Mucosa of rectum (tissue), 2 donors: ENCODE measurements around the gene HRH4.

Experiments
- H3K27ac ChIP-seq, 2 donors: one replicate each; pipeline ENCODE4 v1.7.0; 2013; ENCODE audit warnings: inconsistent platforms in 2 of 2, low read depth in 2 of 2, low read length in 2 of 2
- H3K27me3 ChIP-seq, 2 donors: one replicate each; pipeline ENCODE4 v1.7.0; 2013; ENCODE audit warnings: low read length in 2 of 2; ENCODE audit not compliant: control insufficient read depth in 2 of 2, insufficient read depth in 2 of 2
- H3K36me3 ChIP-seq, 2 donors: one replicate each; pipeline ENCODE4 v1.7.0; 2013; ENCODE audit warnings: low read length in 2 of 2; ENCODE audit not compliant: control insufficient read depth in 2 of 2, insufficient read depth in 2 of 2
- H3K4me1 ChIP-seq, 2 donors: one replicate each; pipeline ENCODE4 v1.7.0; 2013; ENCODE audit warnings: low read length in 2 of 2, mild to moderate bottlenecking in 1 of 2; ENCODE audit not compliant: control insufficient read depth in 2 of 2, insufficient read depth in 2 of 2
- H3K4me3 ChIP-seq, 2 donors: one replicate each; pipeline ENCODE4 v1.7.0; 2013; ENCODE audit warnings: low read length in 2 of 2
- H3K9ac ChIP-seq, 2 donors: one replicate each; pipeline ENCODE4 v1.7.0; 2013; ENCODE audit warnings: low read length in 2 of 2, low read depth in 1 of 2, mild to moderate bottlenecking in 1 of 2
- H3K9me3 ChIP-seq, 2 donors: one replicate each; pipeline ENCODE4 v1.7.0; 2013; ENCODE audit warnings: low read length in 2 of 2; ENCODE audit not compliant: control insufficient read depth in 2 of 2
- donor health status: healthy.
- donor health status: Normal muscosa, but diverticular disease.

Gene HRH4

GRCh38 chr18:24462838-24463775 is 2.7 kb downstream of the HRH4 start:
- Histone ChIP-seq H3K9me3 (no peaks in the 10 kb centered on the region), H3K27ac (no peak overlapping the region), H3K4me1 (no peaks in the 10 kb centered on the region), H3K4me3 (no peak overlapping the region), H3K9ac (no peak overlapping the region), H3K36me3 (no peaks in the 10 kb centered on the region), H3K27me3 (no peaks in the 10 kb centered on the region)

- Histone ChIP-seq H3K27me3 (no peaks in the 10 kb centered on the region), H3K36me3 (no peaks in the 10 kb centered on the region), H3K9ac (no peak overlapping the region), H3K4me3 (no peak overlapping the region), H3K9me3 (no peaks in the 10 kb centered on the region), H3K27ac (no peak overlapping the region), H3K4me1 (no peaks in the 10 kb centered on the region)
Measured at GRCh38 chr18:24465486-24465885, 5.0 kb downstream of the HRH4 start.

GRCh38 chr18:24466771-24467170 is 6.3 kb downstream of the HRH4 start:
- Histone ChIP-seq H3K9ac (no peak overlapping the region), H3K36me3 (no peaks in the 10 kb centered on the region), H3K27me3 (no peaks in the 10 kb centered on the region), H3K27ac (no peak overlapping the region), H3K4me1 (no peaks in the 10 kb centered on the region), H3K4me3 (no peak overlapping the region), H3K9me3 (no peaks in the 10 kb centered on the region)

- H3K27me3 ChIP-seq, result no peaks in the 10 kb centered on the region
Measured at GRCh38 chr18:24470022-24470618, 9.7 kb downstream of the HRH4 start.

GRCh38 chr18:24470805-24471204 is 10.4 kb downstream of the HRH4 start:
- Histone ChIP-seq H3K4me1 (no peaks in the 10 kb centered on the region), H3K27ac (no peak overlapping the region), H3K27me3 (no peaks in the 10 kb centered on the region), H3K9ac (no peak overlapping the region), H3K36me3 (no peaks in the 10 kb centered on the region), H3K4me3 (no peak overlapping the region), H3K9me3 (no peaks in the 10 kb centered on the region)

More at GRCh38 chr18:24470022-24470618, 9.7 kb downstream of the HRH4 start:
- H3K4me3 ChIP-seq, result no peak overlapping the region
- no peak overlapping the region for H3K9ac ChIP-seq
- no peaks in the 10 kb centered on the region for H3K4me1 ChIP-seq
- H3K9me3 ChIP-seq, result no peaks in the 10 kb centered on the region
- no peak overlapping the region for H3K27ac ChIP-seq
- H3K36me3 ChIP-seq, result no peaks in the 10 kb centered on the region

GRCh38 chr18:24472591-24472990 is 12.2 kb downstream of the HRH4 start:
- no peak overlapping the region for H3K4me3 ChIP-seq
- no peaks in the 10 kb centered on the region for H3K4me1 ChIP-seq
- H3K27ac ChIP-seq, result no peak overlapping the region
- H3K27me3 ChIP-seq, result no peaks in the 10 kb centered on the region
- no peak overlapping the region for H3K9ac ChIP-seq
- H3K36me3 ChIP-seq, result no peaks in the 10 kb centered on the region
- H3K9me3 ChIP-seq, result no peaks in the 10 kb centered on the region

GRCh38 chr18:24474406-24474805 is 14.0 kb downstream of the HRH4 start:
- no peak overlapping the region for H3K9ac ChIP-seq
- no peaks in the 10 kb centered on the region for H3K9me3 ChIP-seq
- no peak overlapping the region for H3K27ac ChIP-seq
- H3K27me3 ChIP-seq, result no peaks in the 10 kb centered on the region
- no peaks in the 10 kb centered on the region for H3K4me1 ChIP-seq
- H3K36me3 ChIP-seq, result no peaks in the 10 kb centered on the region
- no peak overlapping the region for H3K4me3 ChIP-seq

GRCh38 chr18:24475926-24476589 is 15.6 kb downstream of the HRH4 start:
- Histone ChIP-seq H3K4me1 (no peaks in the 10 kb centered on the region), H3K27me3 (no peaks in the 10 kb centered on the region), H3K4me3 (no peak overlapping the region), H3K9ac (no peak overlapping the region), H3K27ac (no peak overlapping the region), H3K36me3 (no peaks in the 10 kb centered on the region), H3K9me3 (no peaks in the 10 kb centered on the region)

GRCh38 chr18:24479371-24479770 is 18.9 kb downstream of the HRH4 start:
- H3K27ac ChIP-seq, result no peak overlapping the region
- no peaks in the 10 kb centered on the region for H3K27me3 ChIP-seq
- no peaks in the 10 kb centered on the region for H3K9me3 ChIP-seq
- H3K9ac ChIP-seq, result no peak overlapping the region
- no peak overlapping the region for H3K4me3 ChIP-seq
- no peaks in the 10 kb centered on the region for H3K36me3 ChIP-seq
- no peaks in the 10 kb centered on the region for H3K4me1 ChIP-seq

- Histone ChIP-seq H3K9me3 (no peaks in the 10 kb centered on the region), H3K4me3 (no peak overlapping the region), H3K27ac (no peak overlapping the region), H3K4me1 (peaks cover 0 to 1% of the 10 kb centered on the region in 2 donors), H3K27me3 (no peaks in the 10 kb centered on the region), H3K36me3 (no peaks in the 10 kb centered on the region), H3K9ac (no peak overlapping the region)
Measured at GRCh38 chr18:24482821-24483220, 22.4 kb downstream of the HRH4 start.
